K562 (cell line): ENCODE results near the gene PSMA5. TPM values are rescaled to one million over a fixed set of nuclear protein-coding genes. Genes with fewer than 3 reads are reported as not detected.

Source experiments
- ATF7 ChIP-seq: fragments of 450-650 bp; IDR thresholded peaks from 2 replicates; pipeline ENCODE4 v1.7.1; 2014; ENCODE audit warnings: mild to moderate bottlenecking, moderate library complexity
- HIVEP1 ChIP-seq: fragments of 250-450 bp; sonication (Bioruptor Pico); IDR thresholded peaks from 2 replicates; pipeline ENCODE4 v1.4.0; 2020; ENCODE audit warnings: mild to moderate bottlenecking
- HNRNPK ChIP-seq: fragments of 200-400 bp; formaldehyde crosslinking; IDR thresholded peaks from one replicate; pipeline ENCODE4 v1.6.1; 2018; ENCODE audit warnings: mild to moderate bottlenecking, low read depth, low read length; ENCODE audit not compliant: poor library complexity, severe bottlenecking
- KDM5B ChIP-seq: fragments of 200-600 bp; sonication (generic); IDR thresholded peaks from 2 replicates; pipeline ENCODE4 v1.6.1; 2012; ENCODE audit warnings: low read depth, mild to moderate bottlenecking, moderate library complexity, low read length, control low read depth, inconsistent platforms; ENCODE audit not compliant: insufficient replicate concordance
- MTA2 ChIP-seq: fragments of 450-650 bp; IDR thresholded peaks from 2 replicates; pipeline ENCODE4 v1.6.1; 2016; ENCODE audit warnings: low read depth
- SAP30 ChIP-seq: fragments of 200-600 bp; sonication (generic); IDR thresholded peaks from 2 replicates; pipeline ENCODE4 v1.6.1; 2012; ENCODE audit warnings: borderline replicate concordance, low read depth, mild to moderate bottlenecking, moderate library complexity, low read length, control low read depth, inconsistent platforms; ENCODE audit not compliant: insufficient read depth, poor library complexity, severe bottlenecking
- SLC30A9 ChIP-seq: fragments of 250-450 bp; sonication (Bioruptor Pico); IDR thresholded peaks from 2 replicates; pipeline ENCODE4 v1.8.0; 2022; ENCODE audit warnings: mild to moderate bottlenecking, moderate library complexity
- SRSF7 ChIP-seq: fragments of 200-400 bp; formaldehyde crosslinking; optimal IDR thresholded peaks from 2 replicates; pipeline ENCODE3; 2017; ENCODE audit warnings: mild to moderate bottlenecking, low read depth, low read length
- ZZZ3 ChIP-seq: fragments of 450-650 bp; IDR thresholded peaks from 2 replicates; pipeline ENCODE4 v1.6.1; 2016; ENCODE audit warnings: antibody characterized with exemption, mild to moderate bottlenecking, moderate library complexity
- polyA plus RNA-seq, 8 experiments: library from polyadenylated mRNA; depleted of rRNA in 4 of 8; stranded (reverse) in 5 of 8; unstranded in 3 of 8; fragments of >200 nt; fragmentation: Nextera tagmentation in 2 of 8; fragmentation: Illumina TruSeq in 1 of 8; extraction: Ambion mirVana in 2 of 8; extraction: Trizol in 1 of 8; gene quantifications; 2 replicates each; pipeline versions ENCODE4 v1.2.1 to v1.2.3, GENCODE V29; 2011 to 2014; ENCODE audit warnings: inconsistent platforms in 1 of 8, missing spikeins in 1 of 8
- total RNA-seq, 7 experiments: library from RNA; depleted of rRNA in 6 of 7; stranded (reverse); fragments of >200 nt in 6 of 7; fragmentation: Illumina TruSeq in 2 of 7; extraction: Trizol in 2 of 7; gene quantifications; 2 replicates each; pipeline versions ENCODE4 v1.2.1 to v1.2.3, GENCODE V29; 2011 to 2021; ENCODE audit warnings: low replicate concordance in 1 of 7
- TF ChIP-seq, protein P1 (sequence below): fragments of 450-650 bp; IDR thresholded peaks from 2 replicates; pipeline ENCODE4 v1.6.1; 2016; ENCODE audit warnings: mild to moderate bottlenecking, moderate library complexity
- TF ChIP-seq, protein P2 (sequence below): fragments of 250-450 bp; sonication (Bioruptor Pico); IDR thresholded peaks from 2 replicates; pipeline ENCODE4 v1.4.0; 2020; ENCODE audit warnings: borderline replicate concordance
- TF ChIP-seq, protein P3 (sequence below): fragments of 250-450 bp; sonication (Bioruptor Pico); IDR thresholded peaks from 2 replicates; pipeline ENCODE4 v1.8.0; 2022; ENCODE audit warnings: inconsistent platforms, mild to moderate bottlenecking, moderate library complexity, borderline replicate concordance

Gene PSMA5
- total and polyA plus RNA-seq, 9 of the 15 experiments (the other 6 are each of a cell fraction or from before 2014, with no cell fraction given): 82.6 to 542 (median 287) TPM

DNA sequence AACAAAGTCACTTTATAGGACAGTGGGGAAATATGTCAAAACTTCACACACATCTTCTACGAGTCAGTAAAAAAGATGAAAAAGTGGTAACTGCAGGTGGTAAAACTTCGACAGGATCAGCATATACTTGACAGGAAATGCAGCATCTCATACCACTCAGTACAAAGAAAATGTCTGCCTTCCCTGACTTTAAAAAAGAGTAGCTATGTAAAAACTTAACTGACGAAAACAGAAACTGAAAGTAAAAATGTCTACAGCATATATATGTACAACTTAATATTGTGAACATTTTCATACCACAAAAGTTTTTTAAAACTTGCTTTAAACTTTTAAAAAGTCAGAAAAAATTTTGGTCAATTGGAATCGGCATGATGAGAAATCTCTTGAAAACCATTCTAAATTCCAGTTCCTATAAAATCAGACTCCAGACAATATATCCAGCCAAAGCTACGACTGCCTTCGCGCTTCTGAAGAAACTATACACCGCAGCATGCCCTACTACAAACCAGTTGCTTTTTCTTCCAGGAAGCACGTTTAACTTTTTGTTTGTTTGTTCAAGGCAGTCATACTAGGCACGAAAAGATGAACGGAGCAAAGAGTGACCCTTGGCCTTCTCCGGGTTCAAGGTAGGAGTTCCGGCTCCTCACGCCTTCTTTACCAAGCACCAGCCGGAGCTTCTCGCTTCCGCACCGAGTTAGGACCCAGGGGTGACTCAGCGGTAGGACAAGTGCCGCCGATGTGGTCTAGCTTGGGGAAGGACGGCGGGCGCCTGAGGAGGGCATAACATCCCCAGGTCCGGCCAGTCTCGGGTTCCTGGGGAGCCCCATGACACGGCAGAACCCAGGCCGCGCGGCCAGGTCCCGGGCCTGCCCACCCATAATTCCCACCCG is 612 bp downstream of the PSMA5 start (continued):
- TF ChIP-seq, protein P1, sequence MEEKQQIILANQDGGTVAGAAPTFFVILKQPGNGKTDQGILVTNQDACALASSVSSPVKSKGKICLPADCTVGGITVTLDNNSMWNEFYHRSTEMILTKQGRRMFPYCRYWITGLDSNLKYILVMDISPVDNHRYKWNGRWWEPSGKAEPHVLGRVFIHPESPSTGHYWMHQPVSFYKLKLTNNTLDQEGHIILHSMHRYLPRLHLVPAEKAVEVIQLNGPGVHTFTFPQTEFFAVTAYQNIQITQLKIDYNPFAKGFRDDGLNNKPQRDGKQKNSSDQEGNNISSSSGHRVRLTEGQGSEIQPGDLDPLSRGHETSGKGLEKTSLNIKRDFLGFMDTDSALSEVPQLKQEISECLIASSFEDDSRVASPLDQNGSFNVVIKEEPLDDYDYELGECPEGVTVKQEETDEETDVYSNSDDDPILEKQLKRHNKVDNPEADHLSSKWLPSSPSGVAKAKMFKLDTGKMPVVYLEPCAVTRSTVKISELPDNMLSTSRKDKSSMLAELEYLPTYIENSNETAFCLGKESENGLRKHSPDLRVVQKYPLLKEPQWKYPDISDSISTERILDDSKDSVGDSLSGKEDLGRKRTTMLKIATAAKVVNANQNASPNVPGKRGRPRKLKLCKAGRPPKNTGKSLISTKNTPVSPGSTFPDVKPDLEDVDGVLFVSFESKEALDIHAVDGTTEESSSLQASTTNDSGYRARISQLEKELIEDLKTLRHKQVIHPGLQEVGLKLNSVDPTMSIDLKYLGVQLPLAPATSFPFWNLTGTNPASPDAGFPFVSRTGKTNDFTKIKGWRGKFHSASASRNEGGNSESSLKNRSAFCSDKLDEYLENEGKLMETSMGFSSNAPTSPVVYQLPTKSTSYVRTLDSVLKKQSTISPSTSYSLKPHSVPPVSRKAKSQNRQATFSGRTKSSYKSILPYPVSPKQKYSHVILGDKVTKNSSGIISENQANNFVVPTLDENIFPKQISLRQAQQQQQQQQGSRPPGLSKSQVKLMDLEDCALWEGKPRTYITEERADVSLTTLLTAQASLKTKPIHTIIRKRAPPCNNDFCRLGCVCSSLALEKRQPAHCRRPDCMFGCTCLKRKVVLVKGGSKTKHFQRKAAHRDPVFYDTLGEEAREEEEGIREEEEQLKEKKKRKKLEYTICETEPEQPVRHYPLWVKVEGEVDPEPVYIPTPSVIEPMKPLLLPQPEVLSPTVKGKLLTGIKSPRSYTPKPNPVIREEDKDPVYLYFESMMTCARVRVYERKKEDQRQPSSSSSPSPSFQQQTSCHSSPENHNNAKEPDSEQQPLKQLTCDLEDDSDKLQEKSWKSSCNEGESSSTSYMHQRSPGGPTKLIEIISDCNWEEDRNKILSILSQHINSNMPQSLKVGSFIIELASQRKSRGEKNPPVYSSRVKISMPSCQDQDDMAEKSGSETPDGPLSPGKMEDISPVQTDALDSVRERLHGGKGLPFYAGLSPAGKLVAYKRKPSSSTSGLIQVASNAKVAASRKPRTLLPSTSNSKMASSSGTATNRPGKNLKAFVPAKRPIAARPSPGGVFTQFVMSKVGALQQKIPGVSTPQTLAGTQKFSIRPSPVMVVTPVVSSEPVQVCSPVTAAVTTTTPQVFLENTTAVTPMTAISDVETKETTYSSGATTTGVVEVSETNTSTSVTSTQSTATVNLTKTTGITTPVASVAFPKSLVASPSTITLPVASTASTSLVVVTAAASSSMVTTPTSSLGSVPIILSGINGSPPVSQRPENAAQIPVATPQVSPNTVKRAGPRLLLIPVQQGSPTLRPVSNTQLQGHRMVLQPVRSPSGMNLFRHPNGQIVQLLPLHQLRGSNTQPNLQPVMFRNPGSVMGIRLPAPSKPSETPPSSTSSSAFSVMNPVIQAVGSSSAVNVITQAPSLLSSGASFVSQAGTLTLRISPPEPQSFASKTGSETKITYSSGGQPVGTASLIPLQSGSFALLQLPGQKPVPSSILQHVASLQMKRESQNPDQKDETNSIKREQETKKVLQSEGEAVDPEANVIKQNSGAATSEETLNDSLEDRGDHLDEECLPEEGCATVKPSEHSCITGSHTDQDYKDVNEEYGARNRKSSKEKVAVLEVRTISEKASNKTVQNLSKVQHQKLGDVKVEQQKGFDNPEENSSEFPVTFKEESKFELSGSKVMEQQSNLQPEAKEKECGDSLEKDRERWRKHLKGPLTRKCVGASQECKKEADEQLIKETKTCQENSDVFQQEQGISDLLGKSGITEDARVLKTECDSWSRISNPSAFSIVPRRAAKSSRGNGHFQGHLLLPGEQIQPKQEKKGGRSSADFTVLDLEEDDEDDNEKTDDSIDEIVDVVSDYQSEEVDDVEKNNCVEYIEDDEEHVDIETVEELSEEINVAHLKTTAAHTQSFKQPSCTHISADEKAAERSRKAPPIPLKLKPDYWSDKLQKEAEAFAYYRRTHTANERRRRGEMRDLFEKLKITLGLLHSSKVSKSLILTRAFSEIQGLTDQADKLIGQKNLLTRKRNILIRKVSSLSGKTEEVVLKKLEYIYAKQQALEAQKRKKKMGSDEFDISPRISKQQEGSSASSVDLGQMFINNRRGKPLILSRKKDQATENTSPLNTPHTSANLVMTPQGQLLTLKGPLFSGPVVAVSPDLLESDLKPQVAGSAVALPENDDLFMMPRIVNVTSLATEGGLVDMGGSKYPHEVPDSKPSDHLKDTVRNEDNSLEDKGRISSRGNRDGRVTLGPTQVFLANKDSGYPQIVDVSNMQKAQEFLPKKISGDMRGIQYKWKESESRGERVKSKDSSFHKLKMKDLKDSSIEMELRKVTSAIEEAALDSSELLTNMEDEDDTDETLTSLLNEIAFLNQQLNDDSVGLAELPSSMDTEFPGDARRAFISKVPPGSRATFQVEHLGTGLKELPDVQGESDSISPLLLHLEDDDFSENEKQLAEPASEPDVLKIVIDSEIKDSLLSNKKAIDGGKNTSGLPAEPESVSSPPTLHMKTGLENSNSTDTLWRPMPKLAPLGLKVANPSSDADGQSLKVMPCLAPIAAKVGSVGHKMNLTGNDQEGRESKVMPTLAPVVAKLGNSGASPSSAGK: no peak
- no peak for TF ChIP-seq MTA2
- no peak for TF ChIP-seq ZZZ3
- TF ChIP-seq HIVEP1 (CRISPR knock-in tag): no peak
- TF ChIP-seq SAP30: no peak
- no peak for TF ChIP-seq SRSF7
- no peak for TF ChIP-seq ATF7
- TF ChIP-seq HNRNPK: no peak
- TF ChIP-seq SLC30A9 (CRISPR knock-in tag): no peak
- no peak for TF ChIP-seq KDM5B
- TF ChIP-seq, protein P2, sequence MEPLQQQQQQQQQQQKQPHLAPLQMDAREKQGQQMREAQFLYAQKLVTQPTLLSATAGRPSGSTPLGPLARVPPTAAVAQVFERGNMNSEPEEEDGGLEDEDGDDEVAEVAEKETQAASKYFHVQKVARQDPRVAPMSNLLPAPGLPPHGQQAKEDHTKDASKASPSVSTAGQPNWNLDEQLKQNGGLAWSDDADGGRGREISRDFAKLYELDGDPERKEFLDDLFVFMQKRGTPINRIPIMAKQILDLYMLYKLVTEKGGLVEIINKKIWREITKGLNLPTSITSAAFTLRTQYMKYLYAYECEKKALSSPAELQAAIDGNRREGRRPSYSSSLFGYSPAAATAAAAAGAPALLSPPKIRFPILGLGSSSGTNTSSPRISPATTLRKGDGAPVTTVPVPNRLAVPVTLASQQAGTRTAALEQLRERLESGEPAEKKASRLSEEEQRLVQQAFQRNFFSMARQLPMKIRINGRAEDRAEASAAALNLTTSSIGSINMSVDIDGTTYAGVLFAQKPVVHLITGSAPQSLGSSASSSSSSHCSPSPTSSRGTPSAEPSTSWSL (CRISPR knock-in tag): no peak
- TF ChIP-seq, protein P3, sequence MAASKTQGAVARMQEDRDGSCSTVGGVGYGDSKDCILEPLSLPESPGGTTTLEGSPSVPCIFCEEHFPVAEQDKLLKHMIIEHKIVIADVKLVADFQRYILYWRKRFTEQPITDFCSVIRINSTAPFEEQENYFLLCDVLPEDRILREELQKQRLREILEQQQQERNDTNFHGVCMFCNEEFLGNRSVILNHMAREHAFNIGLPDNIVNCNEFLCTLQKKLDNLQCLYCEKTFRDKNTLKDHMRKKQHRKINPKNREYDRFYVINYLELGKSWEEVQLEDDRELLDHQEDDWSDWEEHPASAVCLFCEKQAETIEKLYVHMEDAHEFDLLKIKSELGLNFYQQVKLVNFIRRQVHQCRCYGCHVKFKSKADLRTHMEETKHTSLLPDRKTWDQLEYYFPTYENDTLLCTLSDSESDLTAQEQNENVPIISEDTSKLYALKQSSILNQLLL (CRISPR knock-in tag): no peak
